IPS-NIHi11 (cell line): ENCODE results near the gene ZSCAN18.
A peak's percentile ranks its signal among the peaks of the same experiment; 100 is the strongest.
"Not testable (repeated sequence)": the region's sequence is repeated elsewhere in the genome, so short reads cannot be mapped to it uniquely, and the experiment has no call there.

Experiments used
- DNase-seq: peaks from one replicate; pipeline ENCODE4 v3.0.0; 2012; ENCODE audit warnings: mixed read lengths, low spot score

ZSCAN18 gene

GRCh38 chr19:58097781-58098681, at the start of gene ZSCAN18:
Gene ZSCAN18, minus strand, starts transcription at chr19:58098231. Its CDS starts 7,964 bp downstream, at chr19:58090267.
- DNase-seq = peak; percentile 100

GRCh38 chr19:58147475-58147874, 49.4 kb upstream of the ZSCAN18 start:
- DNase-seq = not testable (repeated sequence)

- DNase-seq = no peak
Observed at GRCh38 chr19:58145849-58146248, 47.8 kb upstream of the ZSCAN18 start.

- no peak for DNase-seq
Observed at GRCh38 chr19:58134244-58134643, 36.2 kb upstream of the ZSCAN18 start.

- no peak for DNase-seq
Observed at GRCh38 chr19:58129284-58129683, 31.3 kb upstream of the ZSCAN18 start.

- DNase-seq = no peak
Observed at GRCh38 chr19:58128041-58128685, 30.1 kb upstream of the ZSCAN18 start.

- DNase-seq = no peak
Observed at GRCh38 chr19:58123354-58123753, 25.3 kb upstream of the ZSCAN18 start.

- DNase-seq = no peak
Observed at GRCh38 chr19:58118979-58119733, 21.1 kb upstream of the ZSCAN18 start.

- no peak for DNase-seq
Observed at GRCh38 chr19:58117841-58118575, 20.0 kb upstream of the ZSCAN18 start.

GRCh38 chr19:58108546-58108817, 10.5 kb upstream of the ZSCAN18 start:
- no peak for DNase-seq

GRCh38 chr19:58107778-58108545, 9.9 kb upstream of the ZSCAN18 start:
- no peak for DNase-seq

GRCh38 chr19:58098682-58098998, 609 bp upstream of the ZSCAN18 start:
- DNase-seq = no peak

GRCh38 chr19:58097349-58097748, 682 bp downstream of the ZSCAN18 start:
- DNase-seq = no peak

GRCh38 chr19:58096884-58097283, 1.1 kb downstream of the ZSCAN18 start:
- DNase-seq = no peak

- no peak for DNase-seq
Observed at GRCh38 chr19:58095328-58095727, 2.7 kb downstream of the ZSCAN18 start.

GRCh38 chr19:58093071-58093470, 5.0 kb downstream of the ZSCAN18 start:
- DNase-seq = no peak

- no peak for DNase-seq
Observed at GRCh38 chr19:58091251-58091995, 6.6 kb downstream of the ZSCAN18 start.

GRCh38 chr19:58089846-58090245, 8.2 kb downstream of the ZSCAN18 start:
- no peak for DNase-seq

GRCh38 chr19:58088521-58089052, 9.4 kb downstream of the ZSCAN18 start:
- DNase-seq = no peak
